HepG2 (cell line): ENCODE measurements around the gene DACT2. TPM values are rescaled to one million over a fixed set of nuclear protein-coding genes. Genes with fewer than 3 reads are reported as not detected.
A peak's percentile ranks its signal among the peaks of the same experiment; 100 is the strongest.

ENCODE experiments used
- CEBPG ChIP-seq: IDR thresholded peaks from 2 replicates; pipeline ENCODE4 v1.6.1; 2016
- GPN1 ChIP-seq: sonication (generic); formaldehyde crosslinking; IDR thresholded peaks from 2 replicates; pipeline ENCODE4 v1.5.1; 2020; ENCODE audit warnings: missing genetic modification reagents, borderline replicate concordance
- KAT7 ChIP-seq: IDR thresholded peaks from 2 replicates; pipeline ENCODE4 v1.6.1; 2018; ENCODE audit warnings: borderline replicate concordance, missing compliant biosample characterization
- NFAT5 ChIP-seq: sonication (generic); formaldehyde crosslinking; IDR thresholded peaks from 2 replicates; pipeline ENCODE4 v1.4.0; 2020; ENCODE audit warnings: missing genetic modification reagents
- STAG1 ChIP-seq: sonication (generic); formaldehyde crosslinking; IDR thresholded peaks from 2 replicates; pipeline ENCODE4 v1.4.0; 2020; ENCODE audit warnings: missing genetic modification reagents
- TEAD3 ChIP-seq: optimal IDR thresholded peaks from 2 replicates; pipeline ENCODE3; 2016; ENCODE audit warnings: borderline replicate concordance
- THYN1 ChIP-seq: sonication (generic); formaldehyde crosslinking; IDR thresholded peaks from 2 replicates; pipeline ENCODE4 v1.8.1; 2023; ENCODE audit warnings: low read depth, mild to moderate bottlenecking, moderate library complexity, missing genetic modification reagents, borderline replicate concordance
- ZBTB33 ChIP-seq: sonication (generic); formaldehyde crosslinking; IDR thresholded peaks from 2 replicates; pipeline ENCODE4 v1.4.0; 2020; ENCODE audit warnings: missing genetic modification reagents
- ZBTB34 ChIP-seq: sonication (generic); formaldehyde crosslinking; IDR thresholded peaks from 2 replicates; pipeline ENCODE4 v1.8.0; 2022; ENCODE audit warnings: mild to moderate bottlenecking, missing genetic modification reagents
- ZNF10 ChIP-seq: sonication (generic); formaldehyde crosslinking; IDR thresholded peaks from 2 replicates; pipeline ENCODE4 v1.4.0; 2020; ENCODE audit warnings: mild to moderate bottlenecking, low read depth, missing genetic modification reagents, borderline replicate concordance
- ZNF564 ChIP-seq: sonication (generic); formaldehyde crosslinking; IDR thresholded peaks from 2 replicates; pipeline ENCODE4 v1.8.1; 2023; ENCODE audit warnings: mild to moderate bottlenecking, missing genetic modification reagents
- ZNF577 ChIP-seq: sonication (generic); formaldehyde crosslinking; IDR thresholded peaks from 2 replicates; pipeline ENCODE4 v1.4.0; 2020; ENCODE audit warnings: mild to moderate bottlenecking, low read depth, missing genetic modification reagents, borderline replicate concordance
- ZNF616 ChIP-seq: sonication (generic); formaldehyde crosslinking; IDR thresholded peaks from 2 replicates; pipeline ENCODE4 v1.5.0; 2020; ENCODE audit warnings: low read depth, mild to moderate bottlenecking, missing genetic modification reagents
- ZNF674 ChIP-seq: sonication (generic); formaldehyde crosslinking; IDR thresholded peaks from 2 replicates; pipeline ENCODE4 v1.5.0; 2020; ENCODE audit warnings: low read depth, mild to moderate bottlenecking, missing genetic modification reagents
- ZNF691 ChIP-seq: sonication (generic); formaldehyde crosslinking; IDR thresholded peaks from 2 replicates; pipeline ENCODE4 v1.4.0; 2020; ENCODE audit warnings: missing genetic modification reagents, low read depth, mild to moderate bottlenecking, borderline replicate concordance
- ZSCAN29 ChIP-seq: sonication (generic); formaldehyde crosslinking; conservative IDR thresholded peaks from 2 replicates; pipeline ENCODE4 v1.4.0; 2020; ENCODE audit warnings: mild to moderate bottlenecking, missing genetic modification reagents
- ZXDC ChIP-seq: sonication (generic); formaldehyde crosslinking; IDR thresholded peaks from 2 replicates; pipeline ENCODE4 v1.5.0; 2020; ENCODE audit warnings: mild to moderate bottlenecking, missing genetic modification reagents
- polyA plus RNA-seq, 8 experiments: library from polyadenylated mRNA; depleted of rRNA in 3 of 8; stranded (reverse) in 7 of 8; unstranded in 1 of 8; fragments of >200 nt; fragmentation: Illumina TruSeq in 4 of 8; extraction: Trizol in 4 of 8; gene quantifications; 2 replicates each; pipeline versions ENCODE4 v1.2.1 to v1.2.3, GENCODE V29; 2011 to 2016; ENCODE audit warnings: low read depth in 4 of 8, missing spikeins in 1 of 8, mixed read lengths in 1 of 8; ENCODE audit not compliant: insufficient read depth in 1 of 8
- total RNA-seq, 5 experiments: library from RNA; depleted of rRNA; stranded (reverse); fragments of >200 nt; fragmentation: Illumina TruSeq; extraction: Trizol; gene quantifications; 2 replicates each; pipeline ENCODE4 v1.2.3, GENCODE V29; 2016; ENCODE audit warnings: low read depth in 1 of 5

The DACT2 gene
- total and polyA plus RNA-seq, 2 of the 13 experiments (the other 11 are each of a cell fraction or from before 2014, with no cell fraction given) = 0.15 TPM; not detected in 1

GRCh38 chr6:168331058-168331457 lies 11.5 kb upstream of the DACT2 start (continued):
- TF ChIP-seq NFAT5 (CRISPR knock-in tag) = no peak
- no peak for TF ChIP-seq ZNF10 (CRISPR knock-in tag)
- no peak for TF ChIP-seq ZXDC (CRISPR knock-in tag)
- TF ChIP-seq CEBPG (CRISPR knock-in tag) = peak; percentile 96
- no peak for TF ChIP-seq ZNF616
- peak; percentile 97 for TF ChIP-seq ZNF564 (CRISPR knock-in tag)
- TF ChIP-seq ZBTB34 (CRISPR knock-in tag) = peak; percentile 40; the same call in 1 of the 2 replicates
- no peak for TF ChIP-seq ZNF691 (CRISPR knock-in tag)
- no peak for TF ChIP-seq ZNF577 (CRISPR knock-in tag)
- TF ChIP-seq GPN1 = no peak
- TF ChIP-seq KAT7 (CRISPR knock-in tag) = no peak
- TF ChIP-seq TEAD3 (CRISPR knock-in tag) = peak; percentile 90
- TF ChIP-seq ZSCAN29 (CRISPR knock-in tag) = no peak
- TF ChIP-seq THYN1 (CRISPR knock-in tag) = no peak
- TF ChIP-seq ZNF674 (CRISPR knock-in tag) = no peak
- 0 out of 2 replicates have a peak, but pooled peaks have one; percentile 31 for TF ChIP-seq ZBTB33 (CRISPR knock-in tag)
- no peak for TF ChIP-seq STAG1
